ENCODE data around the gene VTN.
"Not testable (repeated sequence)": the region's sequence is repeated elsewhere in the genome, so short reads cannot be mapped to it uniquely, and the experiment has no call there.

VTN gene

GRCh38 chr17:28338769-28339212 lies 31.3 kb downstream of the VTN start:
- DNase-seq, result not testable (repeated sequence)

GRCh38 chr17:28338056-28338768 lies 31.9 kb downstream of the VTN start:
- no peak for DNase-seq

- peak; percentile 24 for DNase-seq
Measured at GRCh38 chr17:28335959-28336871, 33.9 kb downstream of the VTN start.

DNA sequence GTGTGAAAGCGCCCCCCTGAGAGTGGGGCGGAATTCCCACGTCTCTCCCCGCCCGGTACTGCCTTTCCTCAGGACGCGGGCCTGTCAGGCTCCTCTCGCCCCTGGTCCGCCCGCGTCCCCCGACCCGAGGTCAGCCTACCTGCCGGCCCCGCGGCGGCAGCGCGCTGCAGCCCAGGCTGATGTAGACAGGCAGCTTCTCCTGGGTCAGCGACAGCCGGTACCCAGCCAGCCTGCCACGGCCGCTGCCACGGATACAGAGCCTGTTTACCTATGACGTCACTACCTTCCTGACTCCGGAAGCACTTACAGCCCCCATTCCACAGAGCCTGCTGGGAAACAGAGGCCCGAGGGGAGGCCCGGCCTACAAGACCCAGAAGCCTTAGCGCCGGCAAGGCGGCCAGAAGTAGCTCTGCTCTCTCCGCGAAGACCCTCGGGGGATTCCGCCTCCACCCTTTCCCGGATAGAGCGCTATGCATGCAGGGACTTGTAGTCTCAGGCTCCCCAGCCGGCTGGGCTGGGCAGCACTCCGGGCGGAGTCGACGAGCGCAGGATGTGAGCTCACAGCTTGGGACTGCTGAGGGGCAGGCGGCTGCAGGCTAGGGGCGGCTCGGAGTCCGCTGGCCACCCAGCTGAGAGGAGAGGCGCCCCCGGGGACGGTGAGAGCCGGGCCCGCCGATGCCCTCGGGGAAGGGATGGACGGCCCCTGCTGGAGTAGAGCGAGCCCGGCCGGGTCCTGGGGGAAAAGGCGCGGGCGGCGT lies 34.7 kb downstream of the VTN start, which contains the start of the genes IFT20 and TNFAIP1:
Gene IFT20, minus strand, starts transcription at position 272 of the 758 bp plus-strand sequence. CDS start 3,487 bp downstream, outside the sequence.
Gene TNFAIP1, plus strand, starts transcription at position 561 of the 758 bp plus-strand sequence. CDS start 3,761 bp downstream, outside the sequence.
- peak; percentile 100 for DNase-seq

GRCh38 chr17:28334666-28335200 lies 35.4 kb downstream of the VTN start:
- no peak for DNase-seq

DNA sequence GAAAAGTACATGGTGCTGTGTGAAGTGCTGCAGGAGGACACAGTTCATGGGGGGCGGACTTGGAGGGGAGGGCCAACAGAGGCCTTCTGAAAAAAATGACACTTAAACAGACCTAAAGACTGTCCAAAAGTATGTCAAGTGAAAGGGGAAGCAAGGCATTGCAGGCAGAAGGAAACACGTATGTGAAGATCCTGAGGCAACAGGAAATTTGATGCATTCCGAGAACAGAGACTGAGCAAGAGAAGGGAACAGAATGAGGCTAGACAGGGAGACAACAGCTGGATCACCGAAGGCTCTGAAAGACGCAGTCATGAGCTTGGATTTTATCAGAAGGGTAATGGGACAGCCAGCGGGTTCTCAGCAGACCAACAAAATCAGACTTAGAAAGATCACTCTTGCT lies 35.9 kb downstream of the VTN start:
- no peak for DNase-seq

DNA sequence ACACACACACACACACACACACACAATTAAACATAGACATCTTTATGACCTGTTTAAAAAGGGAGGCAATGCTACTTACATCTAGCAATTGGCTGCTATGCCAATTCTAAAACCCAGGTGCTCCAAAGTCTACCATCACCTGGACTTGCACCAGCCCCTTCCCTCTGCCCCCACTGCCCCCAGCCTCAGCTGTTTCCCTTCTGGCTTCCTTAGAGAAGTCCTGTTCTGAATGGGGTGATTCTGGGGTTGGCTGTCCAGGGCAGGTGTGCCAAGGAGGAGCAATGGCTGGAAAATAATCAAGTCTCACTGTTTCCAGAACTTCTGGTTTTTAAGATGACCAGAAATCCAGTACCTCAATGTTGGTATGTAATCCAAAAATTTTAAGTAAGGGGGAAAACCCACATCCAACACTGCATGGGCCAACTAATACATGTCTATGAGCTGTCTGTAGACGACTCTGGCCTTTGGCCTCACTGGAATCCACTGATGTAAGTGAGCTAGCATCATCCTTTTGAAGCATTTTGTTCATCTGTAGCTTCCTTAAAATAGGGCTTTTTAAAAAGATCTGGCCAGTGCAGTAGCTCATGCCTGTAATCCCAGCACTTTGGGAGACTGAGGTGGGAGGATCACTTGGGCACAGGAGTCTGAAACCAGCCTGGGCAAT lies 36.9 kb downstream of the VTN start:
- no peak for DNase-seq

DNA sequence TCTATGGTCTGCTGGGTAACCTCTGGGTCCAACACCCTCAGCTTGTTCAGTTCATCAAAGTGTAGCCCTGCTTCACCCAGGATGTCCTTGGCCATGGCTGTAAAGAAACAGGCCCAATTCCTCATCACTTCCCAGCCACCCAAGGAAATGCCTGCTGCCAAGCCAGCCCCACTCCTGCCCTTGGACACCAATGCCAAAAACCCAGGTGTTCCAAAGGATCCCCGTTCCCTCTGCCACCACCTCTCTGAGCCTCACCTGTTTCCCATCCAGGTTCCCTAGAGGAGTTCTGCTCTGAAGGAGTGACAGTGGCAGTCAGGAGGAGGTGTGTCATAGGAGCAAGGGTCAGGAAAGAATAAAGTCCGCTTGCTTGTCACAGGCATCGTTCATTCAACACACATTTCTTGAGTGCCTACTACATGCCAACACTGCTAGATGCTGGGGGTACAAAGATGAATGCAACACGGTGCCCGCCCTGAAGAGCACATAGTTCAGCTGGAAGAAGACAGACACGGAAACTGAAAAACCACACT lies 38.2 kb downstream of the VTN start:
- DNase-seq, result no peak

DNA sequence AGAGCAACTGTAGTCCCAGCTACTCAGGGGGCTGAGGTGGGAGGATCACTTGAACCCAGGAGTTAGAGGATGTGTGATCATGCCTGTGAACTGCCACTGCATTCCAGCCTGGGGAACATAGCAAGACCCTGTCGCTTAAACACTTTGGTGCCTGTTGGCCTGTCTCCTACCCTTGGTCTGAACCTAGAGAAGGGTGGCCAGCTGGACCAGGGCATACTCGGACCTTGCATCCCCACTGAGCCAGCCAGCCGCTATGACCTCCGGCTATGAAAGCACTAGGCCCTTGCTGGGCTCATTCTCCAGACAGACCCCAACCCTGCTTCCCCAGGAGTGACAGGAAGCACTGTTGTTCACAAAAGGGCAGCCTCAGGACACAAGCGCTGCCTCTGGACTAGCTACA lies 39.4 kb downstream of the VTN start:
- no peak for DNase-seq

GRCh38 chr17:28328325-28328724 lies 41.8 kb downstream of the VTN start:
- DNase-seq, result no peak

GRCh38 chr17:28327709-28328108 lies 42.4 kb downstream of the VTN start:
- DNase-seq, result no peak

GRCh38 chr17:28327031-28327607 lies 43.0 kb downstream of the VTN start:
- DNase-seq, result peak; percentile 89

DNA sequence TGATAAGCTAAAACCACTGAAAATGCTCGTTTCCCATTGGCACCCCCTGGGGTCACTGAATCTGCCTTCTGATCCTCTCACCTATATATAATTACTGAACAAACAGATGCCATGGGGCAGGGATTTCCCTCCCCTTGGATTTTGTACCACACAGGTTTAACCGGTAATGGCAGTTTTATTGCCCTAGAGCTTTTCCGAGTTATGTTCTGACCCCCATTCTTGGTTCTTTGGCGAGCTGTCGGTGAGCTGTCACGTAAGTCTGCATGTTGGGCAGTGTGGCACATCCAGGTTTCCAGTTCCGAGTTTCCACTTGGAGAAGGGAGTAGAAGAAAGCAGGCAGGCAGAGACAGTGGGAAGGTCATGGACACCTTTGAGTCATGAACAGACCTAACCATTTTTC lies 44.0 kb downstream of the VTN start:
- no peak for DNase-seq

DNA sequence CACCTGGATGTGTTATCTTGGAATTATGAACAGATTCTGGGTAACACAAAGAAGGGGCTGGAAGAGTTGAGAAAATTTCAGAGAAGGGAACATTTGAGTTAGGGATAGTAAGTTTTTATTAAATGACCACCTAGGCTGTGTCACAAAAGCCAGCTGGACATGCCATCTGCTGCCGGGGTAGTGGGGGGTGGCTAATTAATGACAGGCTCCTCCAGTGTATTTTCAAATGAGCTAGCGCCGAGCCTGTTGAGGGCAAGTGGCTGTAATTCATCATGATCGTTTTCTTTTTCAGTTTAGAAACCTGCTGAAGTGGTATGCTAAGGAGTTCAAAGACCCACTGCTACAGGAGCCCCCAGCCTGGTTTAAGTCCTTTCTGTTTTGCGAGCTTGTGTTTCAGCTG lies 44.9 kb downstream of the VTN start:
- no peak for DNase-seq

- DNase-seq, result no peak
Measured at GRCh38 chr17:28324781-28325180, 45.3 kb downstream of the VTN start.

GRCh38 chr17:28324267-28324745 lies 45.8 kb downstream of the VTN start:
- no peak for DNase-seq

GRCh38 chr17:28320215-28321061 lies 49.7 kb downstream of the VTN start:
- no peak for DNase-seq

- no peak for DNase-seq
Measured at GRCh38 chr17:28319598-28319935, 50.5 kb downstream of the VTN start.

- peak; percentile 98 for DNase-seq
Measured at GRCh38 chr17:28318759-28319597, 51.1 kb downstream of the VTN start, which contains the start of gene TMEM97. TMEM97 (plus strand) TSS chr17:28319200; CDS start chr17:28319240, 40 bp downstream.
